ENCODE results near the gene DPF3.

The DPF3 gene

DNA sequence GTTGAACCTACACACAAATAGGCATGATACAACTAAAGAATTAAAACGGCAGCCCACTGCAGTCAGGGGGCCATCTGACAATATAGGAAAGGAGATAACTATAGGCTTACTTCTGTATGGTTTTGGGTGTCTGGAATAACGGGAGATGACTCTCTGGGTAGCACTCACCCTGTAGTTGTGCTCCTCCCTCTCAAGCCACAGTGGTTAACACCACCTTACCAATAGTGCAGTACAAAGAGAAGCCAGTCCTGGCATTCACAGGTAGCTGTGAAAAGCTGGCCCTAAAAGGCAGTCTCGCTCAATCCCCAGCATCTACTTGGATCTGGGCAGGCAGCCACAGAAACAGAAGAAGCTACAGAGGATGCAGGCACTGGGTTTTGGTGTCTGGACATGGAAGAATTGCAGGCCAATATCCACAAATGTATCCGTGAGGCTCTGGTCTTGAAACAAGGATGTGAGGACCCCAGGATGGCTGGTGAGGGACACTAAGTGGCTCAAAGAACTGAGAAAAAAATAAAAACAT lies 93.0 kb downstream of the DPF3 start:
- no peak for DNase-seq (ENCODE audit: low spot score)

- no peak for DNase-seq (ENCODE audit: low spot score)
Measured at GRCh38 chr14:72800296-72800695, 93.6 kb downstream of the DPF3 start.

DNA sequence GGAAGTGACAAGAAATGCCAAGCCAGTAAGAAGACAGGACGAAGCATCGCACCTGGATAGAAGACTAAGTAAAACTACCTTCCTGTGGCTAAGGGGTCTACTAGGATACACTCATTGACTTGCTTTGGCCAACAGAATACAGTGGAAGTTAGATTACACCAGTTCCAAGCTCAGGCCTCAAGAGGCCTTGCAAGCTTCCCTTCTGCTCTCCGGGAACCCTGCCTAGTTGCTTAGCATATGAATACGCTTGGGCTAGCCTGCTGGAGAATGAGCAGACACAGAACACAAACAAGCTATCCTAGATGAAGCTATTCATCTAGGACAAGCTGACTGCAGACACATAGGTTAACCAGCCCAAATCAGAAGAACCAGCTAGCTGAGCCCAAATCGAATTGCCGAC lies 97.0 kb downstream of the DPF3 start:
- DNase-seq (ENCODE audit: low spot score) = no peak

DNA sequence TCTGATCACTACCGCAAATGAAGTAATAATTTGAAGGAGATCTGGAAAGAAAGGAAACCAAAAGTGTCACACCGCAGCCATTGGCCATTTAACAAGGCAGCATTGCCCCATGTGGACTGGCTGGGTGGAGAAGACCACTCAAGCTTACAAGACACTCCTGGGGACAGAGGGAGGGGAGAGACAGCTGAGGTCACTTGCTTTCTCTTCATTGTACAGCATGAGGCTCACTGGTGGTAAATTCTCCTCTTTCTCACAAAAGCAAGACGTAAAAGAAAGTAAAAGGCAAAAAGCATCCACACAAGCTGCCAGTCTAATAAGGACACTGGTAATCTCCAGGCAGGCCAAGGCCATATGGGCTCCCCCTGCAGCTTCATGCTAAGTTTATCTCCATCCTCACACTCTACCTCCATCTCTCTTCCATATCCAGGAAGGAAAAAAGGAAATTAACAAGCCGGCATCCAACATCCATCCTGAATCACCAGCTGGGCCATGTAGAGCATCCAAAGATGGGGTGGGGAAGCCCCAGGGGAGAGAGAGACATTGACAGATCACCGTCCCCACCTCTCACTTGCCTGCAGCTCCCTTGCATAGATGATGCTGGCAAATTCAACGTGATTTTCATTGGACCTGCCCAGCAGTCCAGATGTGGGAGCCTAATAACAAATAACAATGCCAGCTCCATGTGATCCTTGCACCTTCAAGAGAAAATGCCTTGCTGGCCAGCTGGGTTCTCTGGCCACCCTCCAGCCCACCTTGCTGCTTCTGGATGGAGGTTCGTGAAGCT lies 100.6 kb downstream of the DPF3 start:
- DNase-seq (ENCODE audit: low spot score) = no peak

- DNase-seq (ENCODE audit: low spot score) = peak; percentile 65
Measured at GRCh38 chr14:72792051-72792788, 101.7 kb downstream of the DPF3 start.

- DNase-seq (ENCODE audit: low spot score) = no peak
Measured at GRCh38 chr14:72790887-72791566, 102.9 kb downstream of the DPF3 start.

- no peak for DNase-seq (ENCODE audit: low spot score)
Measured at GRCh38 chr14:72788972-72789728, 104.8 kb downstream of the DPF3 start.

- no peak for DNase-seq (ENCODE audit: low spot score)
Measured at GRCh38 chr14:72788255-72788654, 105.6 kb downstream of the DPF3 start.

- DNase-seq (ENCODE audit: low spot score) = no peak
Measured at GRCh38 chr14:72787841-72788240, 106.1 kb downstream of the DPF3 start.

DNA sequence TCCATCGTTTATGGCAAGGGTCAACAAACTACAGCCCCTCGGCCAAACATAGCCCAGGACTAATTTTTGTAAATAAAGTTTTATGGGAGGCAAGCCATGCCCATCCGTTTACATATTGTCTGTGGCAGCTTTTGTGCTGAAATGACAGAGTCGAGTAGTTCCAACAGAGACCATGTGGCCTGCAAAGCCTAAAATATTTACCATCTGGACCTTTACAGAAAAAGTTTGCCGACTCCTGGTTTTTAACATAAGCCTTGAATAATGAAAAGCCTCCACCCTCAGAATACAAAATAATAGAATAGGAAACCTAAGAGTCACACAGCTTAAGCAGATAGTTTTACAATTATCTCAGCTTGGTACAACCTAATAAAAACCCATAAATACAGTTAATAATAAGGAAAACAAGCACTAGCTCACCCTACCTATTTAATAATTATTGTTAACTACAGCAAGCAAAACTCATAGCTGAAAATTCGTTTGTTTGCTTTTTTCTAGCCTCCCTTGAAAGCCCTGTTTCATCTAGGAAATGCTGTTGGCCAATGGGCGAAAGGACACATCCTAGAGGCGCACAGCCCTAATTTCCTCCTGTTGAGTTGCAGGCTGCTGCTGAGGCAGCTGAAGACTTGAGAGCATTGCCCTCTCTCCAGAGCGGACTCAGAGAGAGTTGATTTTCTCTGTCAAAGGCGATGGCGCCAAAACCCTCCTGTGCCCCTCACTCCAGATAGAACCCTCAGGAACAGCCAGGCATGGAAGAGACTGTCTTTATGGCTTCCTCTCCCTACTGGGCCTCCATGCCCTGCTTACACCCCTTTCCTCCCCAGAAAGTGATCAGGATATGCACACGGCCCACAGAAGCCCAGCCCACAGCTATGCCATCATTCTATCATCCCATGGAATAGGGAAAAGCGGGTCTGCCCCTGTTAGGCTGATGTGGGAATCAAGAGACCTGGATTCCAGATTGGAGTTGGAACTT lies 107.2 kb downstream of the DPF3 start:
- no peak for DNase-seq (ENCODE audit: low spot score)

- no peak for DNase-seq (ENCODE audit: low spot score)
Measured at GRCh38 chr14:72783741-72784140, 110.2 kb downstream of the DPF3 start.

GRCh38 chr14:72782817-72783216 lies 111.1 kb downstream of the DPF3 start:
- no peak for DNase-seq (ENCODE audit: low spot score)

DNA sequence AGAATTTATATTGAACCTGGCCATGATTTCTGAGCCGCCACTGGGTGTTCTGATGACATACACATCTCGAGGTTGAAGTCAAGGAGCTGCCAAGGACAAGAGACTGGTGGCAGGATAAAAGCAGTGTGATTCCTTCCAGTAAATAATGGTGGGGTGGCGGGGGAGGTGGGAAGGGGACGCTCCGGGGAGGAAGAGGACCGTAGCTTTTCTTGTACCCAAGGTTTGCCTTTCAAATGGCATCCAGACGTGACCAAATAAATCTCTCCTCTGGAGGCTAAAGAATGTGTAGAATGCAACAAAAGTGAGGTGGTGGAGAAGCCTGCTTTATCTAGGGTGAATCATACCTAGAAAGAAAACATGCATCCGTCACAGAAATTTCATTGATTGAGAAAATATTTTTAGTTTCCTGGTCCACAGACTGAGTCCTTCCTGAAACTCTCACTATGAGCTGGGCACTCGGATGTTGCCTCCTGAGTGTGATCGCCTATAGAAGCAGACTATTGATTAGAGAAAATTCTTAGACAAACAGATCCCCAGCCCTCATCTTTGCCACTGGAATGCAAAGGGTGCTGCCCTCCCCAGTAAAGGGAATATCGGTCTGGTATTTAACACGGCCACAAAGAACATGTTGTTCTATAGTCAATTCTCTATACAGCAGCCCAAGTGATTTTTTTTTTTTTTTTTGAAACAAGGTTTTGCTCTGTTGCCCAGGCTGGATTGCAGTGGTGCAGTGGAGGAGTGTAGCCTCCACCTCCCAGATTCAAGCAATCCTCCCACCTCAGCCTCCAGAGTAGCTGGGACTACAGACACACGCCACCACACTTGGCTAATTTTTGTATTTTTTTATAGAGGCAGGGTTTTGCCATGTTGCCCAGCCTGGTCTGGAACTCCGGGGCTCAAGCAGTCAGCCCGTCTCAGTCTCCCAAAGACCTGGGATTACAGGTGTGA lies 112.1 kb downstream of the DPF3 start:
- peak; percentile 75 for DNase-seq (ENCODE audit: low spot score)

- DNase-seq (ENCODE audit: low spot score) = peak; percentile 43
Measured at GRCh38 chr14:72780751-72781150, 113.2 kb downstream of the DPF3 start.

DNA sequence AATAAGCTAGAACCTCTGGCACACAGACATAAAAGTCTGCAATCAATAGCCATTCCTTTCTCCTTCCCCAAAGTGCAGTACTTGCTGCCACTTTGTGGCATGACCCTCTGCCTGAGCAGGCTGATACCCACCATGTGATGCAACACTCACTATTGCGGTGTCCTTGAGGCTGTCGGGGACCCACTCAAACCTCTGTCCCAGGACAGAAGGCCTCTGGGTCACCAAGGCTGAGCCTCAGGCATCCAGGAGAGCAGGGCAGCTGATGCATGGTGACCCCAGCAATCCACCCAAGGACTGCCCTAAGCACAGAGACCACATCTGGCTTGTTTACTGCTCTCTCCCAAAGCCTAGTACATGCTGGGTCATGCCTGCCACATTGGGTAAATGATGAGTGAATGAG lies 114.2 kb downstream of the DPF3 start:
- DNase-seq (ENCODE audit: low spot score) = no peak

- DNase-seq (ENCODE audit: low spot score) = no peak
Measured at GRCh38 chr14:72777636-72778035, 116.3 kb downstream of the DPF3 start.

DNA sequence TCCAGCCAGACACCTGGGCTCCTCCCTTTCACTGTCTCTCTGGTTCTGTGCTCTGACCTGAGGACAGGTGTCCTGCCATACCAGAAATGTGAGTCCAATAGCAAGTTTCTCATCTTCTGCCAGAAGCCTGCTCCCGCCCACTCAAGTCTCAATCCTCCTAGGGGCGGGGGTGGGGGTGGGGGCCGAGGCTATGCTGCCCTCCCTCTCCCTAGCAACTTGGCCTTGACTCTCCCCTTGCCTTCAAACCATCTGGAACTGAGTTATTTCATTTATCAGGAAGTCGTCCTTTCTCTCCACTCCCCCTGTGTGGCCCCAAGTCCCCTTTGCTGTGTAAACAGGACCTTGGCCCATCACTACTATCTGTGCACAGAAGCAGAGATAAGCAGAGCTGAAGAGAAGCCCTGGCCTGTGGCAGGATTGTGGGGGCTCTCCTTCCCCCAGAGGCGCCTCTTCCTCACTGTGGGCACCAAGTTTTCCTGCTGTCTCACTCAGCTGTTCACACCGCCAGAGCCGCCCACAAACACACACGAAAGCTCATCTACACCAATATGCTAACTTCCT lies 117.1 kb downstream of the DPF3 start:
- DNase-seq (ENCODE audit: low spot score) = no peak

DNA sequence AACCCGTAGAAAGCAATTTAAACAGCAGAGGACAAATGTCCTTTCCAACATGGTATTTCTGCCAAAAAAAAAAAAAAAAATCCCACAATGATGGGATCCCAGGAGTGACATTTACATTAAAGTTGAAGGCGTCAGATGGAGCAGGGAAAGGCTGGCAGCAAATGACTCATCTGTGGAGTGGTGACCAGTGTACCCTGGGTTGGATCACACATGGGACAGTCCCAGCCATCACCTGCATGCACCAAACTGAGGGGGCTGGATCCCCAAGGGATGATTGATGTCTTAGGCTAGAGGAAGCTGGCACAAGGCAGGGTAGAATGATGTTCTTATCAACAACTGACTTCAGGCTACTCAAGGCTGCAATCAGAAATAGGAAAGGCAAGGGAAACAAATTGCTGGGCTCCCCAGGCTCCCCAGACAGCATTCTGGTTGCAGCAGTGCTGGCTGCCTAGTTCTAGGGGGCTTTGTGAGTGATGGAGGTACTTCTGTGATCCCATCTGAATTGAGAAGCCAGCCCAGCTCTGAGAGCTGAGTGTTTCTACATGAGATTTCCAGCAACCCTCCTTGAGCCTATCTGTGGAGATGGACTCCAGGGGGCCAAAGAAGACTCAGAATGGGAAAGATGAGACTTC lies 117.9 kb downstream of the DPF3 start:
- DNase-seq (ENCODE audit: low spot score) = no peak
